Brain microvascular endothelial cell (primary cell): ENCODE data around the gene TMEM63C.

Source experiments
- DNase-seq: peaks from one replicate; pipeline ENCODE4 v3.0.0-alpha.2; 2020
- H3K27ac ChIP-seq: fragments of 250-450 bp; sonication (Bioruptor Pico); 2 replicates; pipeline ENCODE4 v1.5.1; 2020; ENCODE audit warnings: mild to moderate bottlenecking, moderate library complexity
- H3K27me3 ChIP-seq: fragments of 250-450 bp; sonication (Bioruptor Pico); replicated peaks from 2 replicates; pipeline ENCODE4 v1.5.1; 2020; ENCODE audit warnings: mild to moderate bottlenecking
- H3K36me3 ChIP-seq: fragments of 250-450 bp; sonication (Bioruptor Pico); replicated peaks from 2 replicates; pipeline ENCODE4 v1.5.1; 2020; ENCODE audit warnings: mild to moderate bottlenecking
- H3K4me3 ChIP-seq: 2 replicates; pipeline ENCODE4 v1.5.1; 2011; ENCODE audit warnings: low read depth, mild to moderate bottlenecking, control low read depth, low read length, moderate library complexity
- CTCF ChIP-seq: IDR thresholded peaks from 2 replicates; pipeline ENCODE4 v1.5.1; 2011; ENCODE audit warnings: low read depth, mild to moderate bottlenecking, moderate library complexity, low read length, control low read depth, inconsistent platforms; ENCODE audit errors: missing control alignments
- in situ Hi-C: cut with HindIII; loops from 2 replicates; pipeline ENCODE4 v1.10.0; 2017; ENCODE audit warnings: low sequenced_read_pairs, low pct_ligation_motif_present

TMEM63C gene

GRCh38 chr14:77181603-77182437 lies at the start of gene TMEM63C:
Gene TMEM63C, plus strand, starts transcription at chr14:77181798. Its CDS starts 37,016 bp downstream, at chr14:77218814.
- Histone ChIP-seq H3K4me3 (peak within 1 kb of the TSS; percentile 27), H3K36me3 (no peaks in the 10 kb centered on the region), H3K27me3 (peaks cover 16% of the 10 kb centered on the region), H3K27ac (no peak within 1 kb of the TSS)
- no peak for TF ChIP-seq CTCF
- DNase-seq = no peak
- in situ Hi-C loops = no loop called here

GRCh38 chr14:77131871-77132486 lies 49.6 kb upstream of the TMEM63C start:
- no peaks in the 10 kb centered on the region for H3K36me3 ChIP-seq
- peaks cover 12% of the 10 kb centered on the region for H3K27me3 ChIP-seq
- TF ChIP-seq CTCF = no peak
- in situ Hi-C loops = no loop called here
- no peak overlapping the region for H3K27ac ChIP-seq
- no peak for DNase-seq
- no peak overlapping the region for H3K4me3 ChIP-seq

- in situ Hi-C loops = no loop called here
- Histone ChIP-seq H3K36me3 (no peaks in the 10 kb centered on the region), H3K4me3 (no peak overlapping the region), H3K27me3 (peaks cover 13% of the 10 kb centered on the region), H3K27ac (no peak overlapping the region)
- TF ChIP-seq CTCF = no peak
- peak; percentile 60 for DNase-seq
These were observed 47.8 kb upstream of the TMEM63C start for GRCh38 chr14:77133720-77134338.

GRCh38 chr14:77139022-77139421 lies 42.6 kb upstream of the TMEM63C start:
- Histone ChIP-seq H3K4me3 (no peak overlapping the region), H3K27me3 (peaks cover 53% of the 10 kb centered on the region), H3K36me3 (no peaks in the 10 kb centered on the region), H3K27ac (no peak overlapping the region)
- in situ Hi-C loops = no loop called here
- DNase-seq = no peak
- TF ChIP-seq CTCF = no peak

- peaks cover 57% of the 10 kb centered on the region for H3K27me3 ChIP-seq
- in situ Hi-C loops = no loop called here
- no peak for DNase-seq
These were observed 41.8 kb upstream of the TMEM63C start for GRCh38 chr14:77139540-77140358.

More at GRCh38 chr14:77139540-77140358, 41.8 kb upstream of the TMEM63C start:
- peak; percentile 74 for TF ChIP-seq CTCF
- no peak overlapping the region for H3K4me3 ChIP-seq
- no peaks in the 10 kb centered on the region for H3K36me3 ChIP-seq
- no peak overlapping the region for H3K27ac ChIP-seq
